GM19023 (cell line): ENCODE results near the gene TMED10.

Experiments
- ATAC-seq: cut with Tn5 transposase; IDR thresholded peaks from one replicate; pipeline ENCODE4 v1.9.1; 2021; ENCODE audit warnings: mild to moderate bottlenecking, moderate library complexity; ENCODE audit not compliant: unreplicated experiment

TMED10 gene

DNA sequence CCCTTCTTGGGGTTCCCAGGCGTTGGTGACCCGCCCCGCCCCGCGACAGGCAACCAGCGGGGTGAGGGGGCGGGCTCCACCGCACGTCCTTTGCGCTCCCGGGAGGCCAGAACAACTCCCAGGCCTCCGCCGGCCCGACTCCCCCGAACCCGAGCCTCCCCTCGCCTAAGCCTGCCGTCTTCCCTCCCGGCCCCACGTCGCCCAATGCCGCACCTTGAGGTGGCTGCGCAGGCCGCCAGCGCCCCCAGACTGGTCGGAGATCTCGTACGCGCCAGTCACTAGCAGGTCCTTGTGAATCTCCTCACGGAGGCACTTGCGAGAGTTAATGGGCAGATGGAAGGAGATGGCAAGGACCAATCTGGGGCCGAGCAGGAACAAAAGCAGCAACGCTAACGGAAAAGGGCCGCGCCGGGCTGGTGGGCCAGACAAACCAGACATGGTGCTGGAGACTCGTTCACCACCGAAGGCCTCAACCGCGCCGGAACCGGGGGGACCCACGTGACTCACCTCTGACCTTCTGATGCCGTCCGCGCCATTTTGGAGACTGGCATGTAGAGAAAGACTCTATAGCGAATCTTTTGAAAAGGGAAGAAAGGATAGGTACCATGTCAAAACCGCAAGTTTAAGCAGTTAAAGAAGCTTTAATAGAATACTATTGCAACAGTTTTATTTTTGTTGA is at the start of gene TMED10:
Gene TMED10, minus strand, starts transcription at position 471 of the 679 bp plus-strand sequence. Its CDS starts 33 bp downstream, at position 438.
- peak; percentile 72 for ATAC-seq

DNA sequence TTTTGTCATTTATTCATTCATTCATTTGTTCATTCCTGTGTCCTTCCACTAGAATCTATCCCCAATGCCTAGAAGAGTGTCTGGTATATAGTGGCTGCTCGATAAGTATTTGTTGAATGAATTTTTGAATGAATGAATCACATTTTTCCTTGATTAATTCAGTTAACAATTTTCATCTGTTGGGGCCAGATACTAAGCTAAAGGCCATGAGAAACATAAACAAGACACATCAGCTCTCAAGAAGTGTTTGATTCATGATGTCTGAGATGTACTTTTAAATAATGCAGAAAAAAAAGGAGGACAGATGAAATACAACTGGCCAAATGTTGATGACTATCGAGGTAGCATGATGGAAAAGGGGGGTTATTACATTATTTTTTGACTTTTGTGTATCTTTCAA is 48.1 kb upstream of the TMED10 start:
- ATAC-seq, result no peak

DNA sequence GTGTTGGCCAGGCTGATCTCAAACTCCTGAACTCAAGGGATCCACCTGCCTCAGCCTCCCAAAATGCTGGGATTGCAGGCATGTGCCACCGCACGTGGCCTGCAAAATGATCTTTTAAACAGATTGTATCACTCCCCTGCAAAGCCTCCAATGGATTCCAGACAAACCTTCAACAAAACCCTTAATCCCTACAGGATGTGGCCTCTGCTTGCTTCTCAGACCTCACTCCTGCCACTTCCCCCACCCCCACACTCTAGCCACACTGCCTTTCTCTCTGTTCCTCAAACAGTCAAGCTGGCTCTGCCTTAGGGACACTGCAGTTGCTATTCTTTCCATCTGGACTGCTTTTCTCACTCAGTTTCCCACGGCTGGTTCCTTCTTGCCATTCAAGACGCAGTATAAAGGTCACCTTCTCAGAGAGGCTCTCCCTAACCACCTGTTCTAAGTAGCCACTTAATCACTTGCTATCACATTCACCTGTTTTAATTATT is 47.3 kb upstream of the TMED10 start:
- peak; percentile 53 for ATAC-seq

DNA sequence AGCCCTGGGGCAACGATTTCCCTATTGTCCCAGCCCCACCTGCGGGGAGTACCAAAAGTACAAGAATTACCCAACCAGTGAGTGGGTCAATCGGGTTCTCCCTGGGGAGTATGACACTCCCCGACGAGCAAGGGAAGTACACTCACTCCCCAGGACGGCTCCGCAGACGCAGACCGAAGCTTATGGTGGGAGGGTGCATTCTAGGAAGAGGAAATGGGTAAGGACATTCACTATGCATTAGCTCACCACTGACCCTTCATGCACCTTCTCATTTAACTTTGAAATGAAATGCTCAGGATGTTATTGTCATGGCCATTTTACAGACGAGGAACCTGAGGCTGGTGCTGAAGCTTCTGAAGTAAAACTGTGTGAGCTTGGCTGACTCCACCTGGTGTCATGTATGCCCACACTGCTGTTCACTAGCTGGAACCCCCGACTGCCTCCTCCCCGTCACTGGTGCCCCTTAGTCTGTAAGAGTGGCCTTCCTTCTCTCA is 45.8 kb upstream of the TMED10 start:
- ATAC-seq, result no peak

DNA sequence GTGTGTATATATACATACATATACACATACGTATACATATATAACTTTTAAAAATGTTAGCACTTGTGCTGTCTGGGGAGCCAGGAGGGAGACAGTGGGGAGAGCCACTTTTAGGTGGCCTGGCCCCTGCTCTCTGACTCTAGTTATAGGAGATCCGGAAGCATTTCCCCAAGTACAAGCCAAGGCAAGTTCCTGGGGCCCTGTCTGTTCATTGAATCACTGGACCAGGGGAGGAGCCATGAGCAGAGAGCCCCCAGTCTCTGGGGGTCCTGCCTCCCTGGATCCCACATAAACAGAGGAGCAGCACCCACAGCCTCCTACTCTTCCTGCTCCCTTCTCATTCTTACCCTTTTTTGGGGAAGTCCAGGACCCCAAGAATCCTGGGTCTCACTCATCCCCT is 45.4 kb upstream of the TMED10 start:
- no peak for ATAC-seq

DNA sequence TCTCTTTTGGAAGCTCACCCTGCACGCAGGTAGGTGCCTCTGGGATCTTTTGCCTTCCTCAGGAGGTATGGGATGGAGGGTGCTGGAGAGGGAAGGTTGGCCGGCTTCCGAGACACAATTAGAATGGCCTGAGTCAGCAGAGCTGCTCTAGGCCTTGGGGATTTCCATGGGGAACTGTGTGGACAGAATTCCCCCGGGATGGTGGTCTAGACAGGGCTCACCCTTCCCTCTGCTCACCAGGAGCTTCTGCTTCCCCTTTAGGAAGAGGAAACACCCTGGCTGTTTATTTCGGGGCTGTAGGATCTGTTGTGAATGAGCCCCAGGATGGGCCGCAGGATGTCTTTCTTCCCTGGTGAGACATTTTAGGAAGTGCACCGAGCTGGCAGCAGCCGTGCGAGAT is 43.7 kb upstream of the TMED10 start:
- ATAC-seq, result no peak

DNA sequence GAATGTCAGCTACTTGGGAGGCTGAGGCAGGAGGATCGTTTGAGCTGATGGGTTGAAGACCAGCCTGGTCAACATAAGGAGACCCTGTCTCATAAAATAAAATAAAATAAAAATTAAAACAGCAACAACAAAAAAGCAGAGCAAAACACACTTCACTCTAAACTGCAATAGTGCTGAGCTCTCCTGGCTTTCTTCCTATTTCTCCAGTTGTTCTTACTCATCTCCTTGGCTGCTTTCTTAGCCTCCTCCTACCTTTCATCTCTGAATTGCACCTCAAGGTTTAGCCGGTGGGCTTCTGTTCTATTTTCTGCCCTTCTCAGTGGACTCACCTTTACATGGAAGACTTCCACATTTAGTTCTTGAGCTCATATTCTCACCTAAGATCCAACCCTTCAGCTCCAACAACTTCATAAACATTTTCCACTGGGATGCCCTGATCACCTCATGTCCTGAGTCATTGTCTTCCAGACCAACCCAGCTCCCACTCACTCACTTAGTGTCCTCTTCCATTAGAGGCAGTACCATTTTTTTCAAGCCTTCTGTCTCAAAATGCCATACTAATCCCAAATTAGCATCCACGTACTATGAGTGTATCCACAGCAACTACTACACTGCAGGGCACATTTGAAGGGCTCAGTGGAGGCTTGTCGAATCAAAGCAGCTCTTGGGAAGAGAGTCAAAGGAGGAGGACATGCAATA is 41.2 kb upstream of the TMED10 start:
- ATAC-seq, result no peak

DNA sequence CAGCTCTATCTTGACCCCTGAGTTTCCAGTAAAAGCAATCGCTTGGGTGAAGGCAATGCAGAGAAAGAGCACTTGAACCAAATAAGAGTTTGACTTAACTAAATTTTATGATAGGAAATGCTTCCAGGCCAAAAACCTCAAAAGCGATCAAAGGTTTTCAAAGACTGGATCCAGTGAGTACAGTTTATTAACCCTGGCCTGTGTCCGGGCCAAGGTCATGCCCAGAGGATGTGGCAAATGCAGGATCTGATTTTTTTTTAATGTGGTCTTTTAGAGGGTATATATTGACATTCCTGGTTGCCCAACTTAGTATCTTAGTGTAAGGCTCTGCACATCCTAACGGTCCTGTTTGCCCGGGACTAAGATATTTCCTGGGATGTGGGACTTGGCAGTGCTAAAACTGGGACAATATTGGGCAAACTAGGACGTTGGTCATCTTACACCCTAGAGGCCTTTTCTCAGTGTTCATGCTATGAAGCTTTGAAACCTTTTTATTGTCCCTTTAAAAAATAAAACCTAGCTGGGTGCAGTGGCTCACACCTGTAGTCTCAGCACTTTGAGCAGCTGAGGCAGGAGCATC is 40.1 kb upstream of the TMED10 start:
- no peak for ATAC-seq

DNA sequence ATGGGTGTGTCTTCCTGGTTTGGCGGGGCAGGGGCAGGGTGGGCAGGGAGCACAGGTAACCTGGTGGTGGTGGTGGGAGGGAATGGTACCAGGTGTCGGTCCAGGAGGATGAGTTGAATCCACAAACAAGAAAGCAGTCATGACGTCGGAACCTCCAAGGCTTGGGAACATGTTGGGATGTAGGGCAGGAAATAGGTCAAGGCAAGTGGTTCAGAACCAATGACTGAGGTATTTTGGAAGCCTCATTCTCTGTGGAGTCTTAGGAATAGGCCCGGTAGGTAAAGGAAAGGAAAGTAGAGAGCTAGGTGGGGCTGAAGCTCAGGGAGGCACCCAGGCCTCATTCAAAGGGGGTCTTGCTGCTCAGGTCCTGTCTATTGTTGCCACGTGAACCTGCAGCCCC is 39.1 kb upstream of the TMED10 start:
- no peak for ATAC-seq

DNA sequence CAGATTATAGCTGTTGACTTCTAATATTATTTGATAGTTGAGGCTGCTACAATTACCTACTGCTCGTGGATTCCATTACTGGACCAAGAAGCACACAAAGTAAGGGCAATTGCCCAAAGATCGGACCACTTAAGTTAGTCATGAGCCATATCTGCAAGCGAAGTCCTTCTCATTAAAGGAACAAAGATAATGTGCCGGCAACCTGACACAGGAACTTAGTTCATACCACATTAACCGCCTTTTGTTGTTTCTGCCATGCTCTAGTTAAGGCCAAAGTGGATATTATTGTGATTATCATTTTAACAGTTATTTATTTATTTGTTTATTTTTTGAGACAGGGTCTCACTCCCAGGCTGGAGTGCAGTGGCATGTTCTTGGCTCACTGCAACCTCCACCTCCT is 38.1 kb upstream of the TMED10 start:
- no peak for ATAC-seq

DNA sequence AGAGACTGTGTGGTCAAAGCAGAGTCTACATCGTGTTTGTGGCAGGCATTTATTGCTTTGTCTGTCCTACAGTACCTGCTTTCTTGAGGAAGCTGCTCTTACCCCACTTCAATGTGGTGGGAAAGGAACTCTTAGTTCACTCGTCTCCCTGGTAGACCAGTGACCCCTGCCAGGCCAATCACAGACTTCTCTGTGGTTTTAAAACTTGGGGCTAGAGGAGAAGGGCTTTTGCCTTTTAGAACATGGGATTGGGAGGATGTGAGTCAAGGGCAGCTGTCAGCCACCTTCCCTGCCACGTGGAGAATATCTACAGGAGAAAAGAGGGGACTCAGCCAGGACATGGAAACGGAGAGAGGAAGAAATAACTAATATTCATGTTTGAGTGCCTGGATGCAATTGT is 36.8 kb upstream of the TMED10 start:
- ATAC-seq, result no peak

DNA sequence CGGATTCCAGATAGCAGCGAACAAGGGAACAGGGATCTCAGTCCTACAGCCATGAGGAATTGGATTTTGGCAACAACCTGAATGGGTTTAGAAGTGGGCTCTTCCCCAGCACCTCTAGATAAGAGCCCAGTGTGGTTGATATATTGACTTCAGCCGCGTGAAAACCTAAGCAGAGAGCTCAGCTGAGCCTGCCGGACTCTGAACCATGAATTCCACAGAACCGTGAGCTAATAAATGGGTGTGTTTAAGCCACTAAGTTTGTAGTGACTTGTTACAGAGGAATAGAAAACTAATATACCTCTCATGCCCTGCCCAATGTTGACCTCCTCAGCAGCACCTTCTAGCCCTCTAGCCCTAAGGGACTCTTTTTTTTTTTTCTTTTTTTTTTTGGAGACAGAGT is 32.4 kb upstream of the TMED10 start:
- no peak for ATAC-seq

DNA sequence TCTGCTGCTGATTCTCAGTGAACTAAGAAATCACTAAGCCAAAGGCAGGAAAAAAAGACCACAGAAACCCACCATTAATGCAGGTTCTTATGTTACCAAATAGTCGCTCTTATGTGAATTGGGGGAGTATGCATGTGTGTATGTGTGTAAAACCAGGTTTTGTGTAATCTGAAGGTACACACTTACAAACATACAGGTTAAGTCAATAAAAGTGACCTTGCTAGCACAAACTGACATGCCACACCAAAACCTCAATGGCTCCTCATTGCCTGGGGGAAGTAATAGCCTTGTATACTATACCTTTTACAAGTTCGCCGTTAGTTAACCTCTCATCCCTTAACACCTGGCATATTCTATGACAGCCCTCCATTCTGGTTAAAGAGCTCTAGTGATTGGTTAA is 29.8 kb upstream of the TMED10 start:
- ATAC-seq, result no peak

DNA sequence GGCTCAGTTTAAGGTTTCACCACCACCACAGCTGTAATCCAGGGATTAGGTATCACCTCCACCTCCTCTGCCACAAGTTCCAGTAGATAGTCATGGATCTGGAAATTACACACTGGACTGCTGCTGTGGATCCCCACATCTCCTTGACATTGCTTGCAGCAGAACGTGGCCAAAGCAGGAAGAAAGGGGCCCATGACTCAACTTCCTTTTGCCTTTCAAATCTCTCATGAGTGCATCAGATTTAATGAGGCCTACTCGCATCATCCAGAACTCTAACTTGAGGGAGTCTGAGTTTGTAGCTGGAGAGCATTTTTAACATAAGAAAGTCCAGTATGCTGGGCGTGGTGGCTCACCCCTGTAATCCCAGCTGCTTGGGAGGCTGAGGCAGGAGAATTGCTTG is 29.2 kb upstream of the TMED10 start:
- ATAC-seq, result no peak

DNA sequence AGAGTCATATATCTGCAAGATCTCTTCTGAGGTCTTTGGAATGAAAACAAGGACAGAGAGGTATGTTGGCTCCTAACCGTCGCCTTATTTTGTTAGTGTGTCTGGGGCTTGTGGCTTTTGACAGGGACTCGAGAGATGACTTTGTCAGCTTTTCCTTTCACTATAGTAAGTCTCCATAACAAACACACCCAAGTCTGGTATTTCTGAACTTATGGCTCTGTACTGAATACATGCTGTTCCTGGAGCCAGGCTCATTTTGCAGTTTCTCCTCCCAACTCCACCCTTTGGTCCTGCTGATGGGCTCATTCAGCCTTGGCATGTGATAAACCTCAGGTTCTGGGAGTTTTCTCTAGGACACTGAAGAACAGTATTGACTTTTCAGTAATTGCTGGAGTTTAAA is 27.7 kb upstream of the TMED10 start:
- ATAC-seq, result no peak

DNA sequence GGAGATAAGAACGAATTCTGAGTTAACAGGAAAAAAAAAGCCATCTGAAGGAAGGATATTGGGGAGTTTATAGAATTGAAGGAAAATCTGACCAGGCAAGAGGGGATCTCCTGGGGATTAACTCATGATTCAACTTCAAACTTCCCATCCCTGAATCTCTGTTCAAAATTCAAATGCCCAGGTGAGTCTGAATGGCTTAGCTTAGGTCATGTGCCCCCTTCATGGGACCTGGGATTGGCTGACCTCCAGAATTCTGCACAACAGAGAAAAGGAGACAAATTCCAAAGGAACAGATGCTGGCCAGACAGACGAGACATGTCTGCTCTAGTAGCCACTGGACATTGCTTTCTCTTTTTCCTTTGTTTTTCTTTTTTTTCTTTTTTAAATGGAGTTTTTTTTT is 26.2 kb upstream of the TMED10 start:
- ATAC-seq, result no peak

DNA sequence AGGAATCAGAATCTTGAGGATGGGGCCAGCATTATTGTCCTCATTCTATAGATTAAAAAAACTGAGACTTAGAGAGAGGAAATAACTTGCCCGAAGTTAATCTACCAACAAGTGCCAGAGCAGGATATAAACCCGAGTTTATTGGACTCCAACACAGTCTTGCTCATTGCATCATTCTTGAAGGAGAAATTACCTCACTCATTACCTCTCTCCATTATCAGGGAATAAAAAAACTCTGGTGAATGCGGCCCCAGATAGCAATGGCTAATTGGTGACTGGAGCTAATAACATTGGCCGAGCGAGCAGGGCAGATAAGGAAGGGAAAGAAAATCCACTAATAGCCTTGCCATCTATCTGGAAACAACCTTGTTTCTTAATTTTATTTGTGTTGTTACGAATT is 24.7 kb upstream of the TMED10 start:
- no peak for ATAC-seq

DNA sequence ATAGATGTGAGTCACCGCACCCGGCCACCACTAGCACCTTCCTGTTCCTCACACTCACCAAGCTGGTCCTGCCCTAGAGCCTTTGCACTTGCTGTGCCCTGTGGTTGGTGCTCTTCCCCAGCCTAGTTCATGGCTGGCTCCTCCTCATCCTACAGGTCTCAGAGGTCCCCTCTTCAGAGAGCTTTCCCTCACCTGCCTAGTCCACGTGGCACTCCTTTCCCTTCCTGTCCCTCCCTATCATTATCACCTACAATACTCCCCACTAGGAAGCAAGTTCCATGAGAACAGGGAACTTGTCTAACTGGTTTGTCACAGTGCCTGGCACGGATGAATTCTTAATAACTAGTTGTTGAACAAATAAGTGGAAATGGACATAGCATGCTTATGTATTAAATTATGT is 24.0 kb upstream of the TMED10 start:
- ATAC-seq, result no peak

DNA sequence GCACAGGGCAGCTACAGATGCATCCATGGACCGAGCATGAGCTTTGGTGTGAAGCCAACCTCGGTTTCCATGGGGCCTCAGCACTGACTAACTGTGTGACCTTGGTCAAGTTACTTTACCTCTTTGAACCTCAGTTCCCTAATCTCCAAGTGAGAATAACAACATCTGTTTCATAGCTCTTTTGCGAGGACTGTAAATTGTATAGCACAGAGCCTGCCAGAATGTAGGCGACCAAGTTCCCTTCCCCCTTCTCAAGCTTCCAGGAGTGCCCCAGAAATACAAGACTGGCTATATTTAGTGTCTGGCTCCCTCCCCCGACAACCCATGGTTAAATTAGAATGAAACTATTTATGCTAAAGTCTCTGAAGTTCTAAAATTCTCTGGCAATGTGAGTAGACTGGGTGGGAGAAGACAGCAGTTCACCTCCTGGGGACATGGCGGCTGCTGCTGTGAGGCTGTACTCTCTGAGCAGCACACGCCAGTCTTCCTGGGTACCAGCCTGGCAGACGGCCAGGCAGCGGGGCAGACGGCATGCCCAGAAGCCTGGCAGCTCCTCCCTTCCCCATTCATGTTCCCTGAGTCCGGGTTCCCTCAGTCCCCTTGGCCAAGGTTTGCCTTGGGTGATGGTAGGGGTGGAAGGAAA is 22.0 kb upstream of the TMED10 start:
- ATAC-seq, result no peak

DNA sequence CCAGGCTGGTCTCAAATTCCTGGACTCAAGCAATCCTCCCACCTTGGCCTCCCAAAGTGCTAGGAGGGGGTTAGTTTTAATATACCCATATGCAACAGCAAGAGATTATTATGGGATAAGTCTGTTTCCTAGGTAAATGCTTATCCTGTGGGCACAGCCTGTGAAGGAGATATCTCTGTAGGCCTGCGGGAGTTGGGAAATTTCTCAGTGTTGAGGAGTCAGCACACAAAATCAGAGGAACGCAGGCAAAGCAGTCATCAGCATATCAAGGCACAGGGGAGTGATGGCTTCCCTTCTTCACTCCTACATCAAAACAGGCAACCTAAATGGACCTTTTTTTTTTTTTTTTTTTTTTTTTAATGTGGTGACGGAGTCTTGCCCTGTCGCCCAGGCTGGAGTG is 20.9 kb upstream of the TMED10 start:
- no peak for ATAC-seq

DNA sequence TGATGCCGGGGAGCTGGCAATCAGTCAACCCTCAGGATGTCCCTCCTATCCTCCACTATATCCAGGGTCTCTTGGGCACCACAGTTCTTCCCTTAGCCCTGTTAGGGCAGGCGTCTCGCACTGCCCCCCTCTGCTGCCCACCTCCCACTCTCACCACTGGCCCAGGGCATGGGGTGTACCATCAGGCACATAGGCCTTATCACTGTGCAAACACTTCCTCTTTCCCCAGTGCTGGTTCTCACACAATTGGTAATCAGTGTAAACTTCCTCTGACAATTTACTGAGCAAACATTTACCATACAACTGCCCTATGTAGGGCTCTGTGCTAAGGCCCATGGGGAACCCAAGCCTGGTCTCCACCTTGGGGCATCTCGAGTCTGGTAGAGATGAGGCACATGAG is 20.1 kb upstream of the TMED10 start:
- ATAC-seq, result no peak

DNA sequence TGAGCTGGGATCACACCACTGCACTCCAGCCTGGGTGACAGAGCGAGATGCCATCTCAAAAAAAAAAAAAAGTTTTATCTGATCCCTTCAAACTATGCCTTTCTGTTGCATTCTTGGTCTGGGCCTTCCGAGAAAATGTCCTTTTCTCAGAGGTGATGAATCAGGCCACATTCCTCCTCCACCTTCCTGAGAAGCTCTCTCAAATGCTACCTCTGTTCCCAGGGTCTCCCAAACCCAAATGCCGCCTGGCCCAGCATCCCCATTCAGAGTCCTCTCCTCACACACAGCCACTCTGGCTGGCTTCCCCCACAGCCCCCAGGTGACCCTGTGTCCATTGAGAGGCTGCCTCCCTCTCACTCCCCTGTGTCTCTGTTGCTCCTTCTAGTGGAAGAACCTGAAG is 19.7 kb upstream of the TMED10 start:
- ATAC-seq, result no peak
